Measurements from ENCODE around the gene MTRR.

MTRR gene

GRCh38 chr5:7871653-7872052 lies 2.7 kb downstream of the MTRR start:
- Histone ChIP-seq H2AFZ (ENCODE audit: low read length) (no peak overlapping the region), H3K36me3 (ENCODE audit: insufficient read depth, low read length) (peaks cover 61% of the 10 kb centered on the region), H3K27ac (ENCODE audit: low read depth, low read length, poor library complexity, severe bottlenecking) (peak overlapping the region; percentile 20), H3K4me3 (ENCODE audit: low read depth, low read length, poor library complexity, severe bottlenecking) (no peak overlapping the region), H3K9me2 (ENCODE audit: low read depth, low read length) (no peaks in the 10 kb centered on the region), H3K27me3 (ENCODE audit: insufficient read depth, low read length) (no peaks in the 10 kb centered on the region), H3K4me2 (ENCODE audit: low read length) (peak overlapping the region; percentile 93; the same call in 1 of the 2 replicates), H3K4me1 (ENCODE audit: insufficient read depth, low read length, severe bottlenecking) (peaks cover 47% of the 10 kb centered on the region), H3K9ac (ENCODE audit: low read length) (peak overlapping the region; percentile 98; the same call in 1 of the 2 replicates), H3K9me3 (ENCODE audit: low read length) (no peaks in the 10 kb centered on the region), H3K79me2 (ENCODE audit: insufficient read depth, low read length) (peaks cover 75% of the 10 kb centered on the region), H4K20me1 (ENCODE audit: insufficient read depth, low read length) (peaks cover 2% of the 10 kb centered on the region; the same call in 1 of the 2 replicates), H3F3A (ENCODE audit: insufficient read depth, low read length) (no peaks in the 10 kb centered on the region)
- TF ChIP-seq EZH2 (IDR thresholded peaks at IDR 0.05; ENCODE audit: borderline replicate concordance, low read length) (no peak), CTCF (IDR thresholded peaks at IDR 0.05; ENCODE audit: low read length) (no peak)

- Histone ChIP-seq H3K27ac (ENCODE audit: low read depth, low read length, poor library complexity, severe bottlenecking) (no peak overlapping the region), H3K4me3 (ENCODE audit: low read depth, low read length, poor library complexity, severe bottlenecking) (no peak overlapping the region), H3K9ac (ENCODE audit: low read length) (no peak overlapping the region), H2AFZ (ENCODE audit: low read length) (no peak overlapping the region), H4K20me1 (ENCODE audit: insufficient read depth, low read length) (peaks cover 2% of the 10 kb centered on the region; the same call in 1 of the 2 replicates), H3K36me3 (ENCODE audit: insufficient read depth, low read length) (peaks cover 63% of the 10 kb centered on the region), H3K4me1 (ENCODE audit: insufficient read depth, low read length, severe bottlenecking) (peaks cover 37% of the 10 kb centered on the region), H3K27me3 (ENCODE audit: insufficient read depth, low read length) (no peaks in the 10 kb centered on the region), H3K79me2 (ENCODE audit: insufficient read depth, low read length) (peaks cover 67% of the 10 kb centered on the region), H3K4me2 (ENCODE audit: low read length) (no peak overlapping the region), H3K9me3 (ENCODE audit: low read length) (no peaks in the 10 kb centered on the region), H3K9me2 (ENCODE audit: low read depth, low read length) (no peaks in the 10 kb centered on the region), H3F3A (ENCODE audit: insufficient read depth, low read length) (no peaks in the 10 kb centered on the region)
- TF ChIP-seq EZH2 (IDR thresholded peaks at IDR 0.05; ENCODE audit: borderline replicate concordance, low read length) (no peak), CTCF (IDR thresholded peaks at IDR 0.05; ENCODE audit: low read length) (no peak)
These were observed 3.7 kb downstream of the MTRR start for GRCh38 chr5:7872517-7873130.

GRCh38 chr5:7873216-7873615 lies 4.3 kb downstream of the MTRR start:
- Histone ChIP-seq H2AFZ (ENCODE audit: low read length) (no peak overlapping the region), H3K4me3 (ENCODE audit: low read depth, low read length, poor library complexity, severe bottlenecking) (no peak overlapping the region), H3K4me1 (ENCODE audit: insufficient read depth, low read length, severe bottlenecking) (peaks cover 31% of the 10 kb centered on the region), H3K9ac (ENCODE audit: low read length) (no peak overlapping the region), H4K20me1 (ENCODE audit: insufficient read depth, low read length) (peaks cover 2% of the 10 kb centered on the region; the same call in 1 of the 2 replicates), H3K4me2 (ENCODE audit: low read length) (no peak overlapping the region), H3K27ac (ENCODE audit: low read depth, low read length, poor library complexity, severe bottlenecking) (no peak overlapping the region), H3F3A (ENCODE audit: insufficient read depth, low read length) (no peaks in the 10 kb centered on the region), H3K79me2 (ENCODE audit: insufficient read depth, low read length) (peaks cover 61% of the 10 kb centered on the region), H3K27me3 (ENCODE audit: insufficient read depth, low read length) (no peaks in the 10 kb centered on the region), H3K36me3 (ENCODE audit: insufficient read depth, low read length) (peaks cover 69% of the 10 kb centered on the region), H3K9me3 (ENCODE audit: low read length) (no peaks in the 10 kb centered on the region), H3K9me2 (ENCODE audit: low read depth, low read length) (no peaks in the 10 kb centered on the region)
- no peak for TF ChIP-seq CTCF (IDR thresholded peaks at IDR 0.05; ENCODE audit: low read length)
- TF ChIP-seq EZH2 (IDR thresholded peaks at IDR 0.05; ENCODE audit: borderline replicate concordance, low read length), result no peak
